Skeletal muscle tissue (tissue), 4 donors: ENCODE results near the gene FAM168B. TPM values are rescaled to one million over a fixed set of nuclear protein-coding genes. Genes with fewer than 3 reads are reported as not detected.

Experiments used
- H3K27ac ChIP-seq: one replicate; pipeline ENCODE4 v1.7.0; 2013; ENCODE audit warnings: mild to moderate bottlenecking, low read depth, low read length, inconsistent platforms
- H3K27me3 ChIP-seq, 3 donors: one replicate each; pipeline ENCODE4 v1.7.0; 2013; ENCODE audit warnings: low read length in 3 of 3; ENCODE audit not compliant: control insufficient read depth in 3 of 3, insufficient read depth in 3 of 3
- H3K36me3 ChIP-seq, 3 donors: one replicate each; pipeline ENCODE4 v1.7.0; 2013; ENCODE audit warnings: low read length in 3 of 3; ENCODE audit not compliant: control insufficient read depth in 3 of 3, insufficient read depth in 3 of 3
- H3K4me1 ChIP-seq, 3 donors: one replicate each; pipeline ENCODE4 v1.7.0; 2013; ENCODE audit warnings: low read length in 3 of 3, mild to moderate bottlenecking in 3 of 3; ENCODE audit not compliant: control insufficient read depth in 3 of 3, insufficient read depth in 3 of 3
- H3K4me3 ChIP-seq, 3 donors: one replicate each; pipeline ENCODE4 v1.7.0; 2013; ENCODE audit warnings: low read length in 3 of 3
- H3K9ac ChIP-seq, 3 donors: one replicate each; pipeline ENCODE4 v1.7.0; 2013; ENCODE audit warnings: low read length in 3 of 3, mild to moderate bottlenecking in 3 of 3, moderate library complexity in 2 of 3, low read depth in 1 of 3
- H3K9me3 ChIP-seq, 3 donors: one replicate each; pipeline ENCODE4 v1.7.0; 2013; ENCODE audit warnings: low read length in 3 of 3; ENCODE audit not compliant: control insufficient read depth in 3 of 3
- total RNA-seq: library from RNA; depleted of rRNA; stranded (reverse); fragments of >200 nt; gene quantifications from one replicate; pipeline ENCODE4 v1.2.3, GENCODE V29; 2014
- donor health status: Osteomylitis.

The FAM168B gene
- total RNA-seq, 1 donor from 2014 or later, result 57.4 TPM

DNA sequence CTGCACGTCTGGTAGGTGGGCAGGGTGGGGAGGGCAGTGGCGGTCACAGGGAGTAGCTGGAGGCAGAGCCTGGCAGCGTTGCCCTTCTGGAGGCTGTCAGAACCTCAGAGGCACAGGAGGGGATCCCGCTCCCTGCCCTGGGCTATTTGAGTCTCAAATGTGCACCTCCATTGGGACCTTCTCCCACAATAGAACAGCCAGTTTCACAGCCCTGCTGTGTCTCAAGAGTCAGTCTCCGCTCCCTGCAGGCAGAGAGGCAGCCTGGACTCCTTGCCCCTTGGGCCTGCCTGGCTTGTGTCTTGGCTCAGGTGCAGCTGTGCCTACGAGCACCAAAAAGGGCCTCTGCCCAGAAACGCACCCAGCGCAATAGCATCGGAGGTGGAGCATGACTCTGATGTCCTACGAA lies 57.4 kb downstream of the FAM168B start:
- no peaks in the 10 kb centered on the region for H3K9me3 ChIP-seq
- H3K9ac ChIP-seq, result peak overlapping the region in 1 of 3 donors; percentile 40
- peaks cover 21 to 45% (median 37%) of the 10 kb centered on the region in 3 donors for H3K4me1 ChIP-seq
- H3K36me3 ChIP-seq, result no peaks in the 10 kb centered on the region
- H3K27ac ChIP-seq, result no peak overlapping the region
- peak overlapping the region in 2 of 3 donors; percentile 59 to 71 for H3K4me3 ChIP-seq
- peaks cover 4 to 9% (median 4%) of the 10 kb centered on the region in 3 donors for H3K27me3 ChIP-seq

DNA sequence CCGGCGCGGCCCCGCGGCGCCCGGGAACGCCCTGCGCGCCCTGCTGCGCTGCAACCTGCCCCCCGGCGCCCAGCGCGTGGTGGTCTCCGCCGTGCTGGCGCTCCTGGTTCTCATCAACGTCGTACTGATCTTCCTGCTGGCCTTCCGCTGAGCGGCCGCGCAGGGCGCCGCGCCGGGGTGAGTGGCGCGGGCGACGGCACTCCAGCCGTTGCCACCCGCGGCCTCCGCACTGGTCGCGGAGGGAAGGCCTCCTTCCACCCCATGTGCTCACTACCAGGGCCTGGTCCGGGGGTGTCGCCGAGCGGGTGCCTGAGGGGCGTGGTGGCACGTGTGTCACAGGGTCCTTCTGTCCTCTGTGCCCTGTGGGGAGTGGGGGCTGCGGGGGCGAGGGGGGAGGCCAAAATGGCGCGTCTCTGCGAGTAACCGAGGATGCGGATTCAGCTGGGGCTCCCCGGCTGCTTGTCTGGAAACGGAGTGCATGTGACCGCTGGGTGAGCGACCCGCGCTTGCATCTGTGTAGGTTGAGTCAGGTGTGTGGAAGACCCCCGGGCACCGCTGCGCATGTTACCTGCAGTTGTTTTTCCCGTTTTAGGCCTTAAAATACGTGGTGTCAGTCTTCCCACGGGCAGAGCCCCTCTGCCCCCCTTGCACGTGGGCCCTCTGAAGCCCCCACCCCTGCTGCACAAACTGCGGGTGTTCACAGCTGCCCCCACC lies 58.0 kb downstream of the FAM168B start:
- no peak overlapping the region for H3K27ac ChIP-seq
- H3K4me1 ChIP-seq, result peaks cover 21 to 39% (median 34%) of the 10 kb centered on the region in 3 donors
- H3K36me3 ChIP-seq, result no peaks in the 10 kb centered on the region
- peak overlapping the region in 2 of 3 donors; percentile 45 to 76 for H3K9ac ChIP-seq
- H3K9me3 ChIP-seq, result no peaks in the 10 kb centered on the region
- H3K27me3 ChIP-seq, result peaks cover 4 to 9% (median 4%) of the 10 kb centered on the region in 3 donors
- H3K4me3 ChIP-seq, result peak overlapping the region; percentile 59 to 71 (median 67)

DNA sequence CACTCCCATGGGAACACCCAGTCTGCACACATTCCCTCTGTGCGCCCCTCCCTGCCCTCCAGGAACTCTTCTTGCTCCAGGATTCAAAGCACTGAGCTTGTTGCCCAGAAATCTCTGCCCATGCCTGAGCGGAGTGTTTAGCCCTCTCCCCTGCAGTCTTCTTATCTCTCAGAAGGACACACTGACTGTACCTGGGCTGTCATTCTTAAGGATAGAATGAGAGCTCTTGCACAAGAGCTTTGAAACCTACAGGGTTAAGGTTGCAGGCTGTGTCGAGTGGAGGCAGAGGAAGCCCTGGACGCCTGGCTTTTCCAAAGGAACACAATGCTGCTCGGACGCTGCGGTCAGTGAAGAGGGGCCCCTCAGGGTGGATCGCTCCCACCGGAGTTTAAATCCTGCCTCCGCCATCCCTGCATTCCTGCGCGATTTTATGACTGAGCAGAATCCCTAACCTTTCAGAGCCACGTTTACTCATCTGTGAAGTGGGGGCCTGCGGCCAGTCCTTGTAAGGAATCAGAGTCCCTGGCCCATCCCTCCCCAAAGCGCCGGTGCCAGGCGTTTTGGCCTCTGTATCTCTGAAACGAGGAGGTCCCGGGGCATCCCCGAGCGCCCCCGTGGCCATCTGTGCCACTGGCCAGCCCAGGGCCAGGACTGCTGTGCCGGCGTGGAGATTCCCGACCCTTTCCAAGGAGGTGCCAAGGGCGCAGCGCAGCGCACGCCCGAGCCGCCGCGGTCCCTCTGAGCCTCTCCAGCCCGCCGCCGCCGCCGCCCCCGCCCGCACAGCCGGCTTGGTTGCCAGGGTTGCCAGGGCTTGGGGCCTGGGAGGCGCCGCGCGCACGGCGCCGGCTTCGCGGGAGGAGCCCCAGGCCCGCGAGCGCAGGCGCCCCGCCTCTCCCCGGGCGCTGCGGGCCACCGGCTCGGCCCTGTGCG lies 58.9 kb downstream of the FAM168B start:
- Histone ChIP-seq H3K9ac (peak overlapping the region; percentile 43 to 76 (median 45)), H3K4me3 (peak overlapping the region; percentile 54 to 71 (median 67)), H3K4me1 (peaks cover 21 to 30% (median 26%) of the 10 kb centered on the region in 3 donors), H3K9me3 (no peaks in the 10 kb centered on the region), H3K36me3 (no peaks in the 10 kb centered on the region), H3K27me3 (peaks cover 4 to 9% (median 4%) of the 10 kb centered on the region in 3 donors), H3K27ac (no peak overlapping the region)

DNA sequence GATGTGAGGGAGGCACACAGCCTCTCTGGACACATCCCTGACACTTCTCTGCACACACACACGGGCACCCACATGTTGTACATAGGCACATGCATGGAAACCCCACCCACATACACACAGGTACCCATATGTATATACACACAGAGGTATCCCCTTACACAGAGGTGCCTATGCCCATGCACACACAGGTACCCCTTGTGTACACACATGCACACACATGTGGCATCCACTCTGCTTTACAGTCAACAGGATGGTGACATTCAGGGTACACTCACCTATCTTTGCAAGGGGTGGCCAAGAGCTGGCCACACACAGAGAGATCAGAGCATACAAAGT lies 59.5 kb downstream of the FAM168B start:
- no peak overlapping the region for H3K27ac ChIP-seq
- peaks cover 20 to 28% (median 21%) of the 10 kb centered on the region in 3 donors for H3K4me1 ChIP-seq
- no peaks in the 10 kb centered on the region for H3K9me3 ChIP-seq
- peak overlapping the region in 1 of 3 donors; percentile 71 for H3K4me3 ChIP-seq
- peak overlapping the region in 1 of 3 donors; percentile 76 for H3K9ac ChIP-seq
- H3K36me3 ChIP-seq, result no peaks in the 10 kb centered on the region
- H3K27me3 ChIP-seq, result peaks cover 4 to 9% (median 4%) of the 10 kb centered on the region in 3 donors

DNA sequence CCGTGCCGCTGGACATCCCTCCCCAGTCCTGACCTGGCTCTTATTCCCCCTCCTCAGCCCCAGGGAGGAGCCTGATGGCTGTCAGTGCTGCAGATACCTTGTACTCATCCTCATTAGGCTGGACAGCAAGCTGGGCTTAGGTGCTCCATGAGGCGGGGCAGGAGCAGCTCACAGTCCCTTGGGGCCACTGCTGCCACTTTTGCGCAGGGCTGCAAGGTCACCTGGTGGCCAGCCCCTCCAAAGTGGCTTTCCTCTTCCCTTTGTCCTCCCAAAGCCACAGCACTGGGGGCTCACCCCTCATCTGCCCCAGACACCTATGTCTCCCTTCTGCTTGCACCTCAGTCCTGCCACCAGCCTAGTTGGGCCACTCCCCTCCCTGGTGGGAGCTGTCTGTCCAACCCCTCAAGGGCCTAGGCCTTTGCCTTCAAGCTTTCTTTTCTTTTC lies 60.8 kb downstream of the FAM168B start:
- peaks cover 10 to 21% (median 19%) of the 10 kb centered on the region in 3 donors for H3K4me1 ChIP-seq
- H3K9me3 ChIP-seq, result no peaks in the 10 kb centered on the region
- no peak overlapping the region for H3K27ac ChIP-seq
- peaks cover 4 to 9% (median 7%) of the 10 kb centered on the region in 3 donors for H3K27me3 ChIP-seq
- no peak overlapping the region for H3K9ac ChIP-seq
- no peak overlapping the region for H3K4me3 ChIP-seq
- H3K36me3 ChIP-seq, result no peaks in the 10 kb centered on the region

DNA sequence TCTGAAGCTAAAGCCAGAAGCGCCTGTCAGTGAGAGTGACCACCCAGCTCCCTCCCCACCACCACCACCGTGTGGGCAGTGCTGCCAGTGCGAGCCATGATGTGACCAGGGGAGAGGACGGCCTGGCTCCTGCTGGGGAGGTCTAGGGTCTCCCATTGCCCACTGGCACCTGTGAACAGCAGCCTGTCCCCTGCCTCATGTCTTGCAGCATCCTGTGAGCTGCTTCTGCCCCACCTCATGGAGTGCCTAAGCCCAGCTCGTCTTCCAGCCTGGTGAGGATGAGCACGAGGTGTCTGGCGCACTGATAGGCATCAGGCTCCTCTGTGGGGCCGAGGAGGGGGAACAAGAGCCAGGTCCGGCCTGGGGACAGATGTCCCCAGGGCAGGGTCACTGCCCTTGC lies 61.4 kb downstream of the FAM168B start:
- H3K9ac ChIP-seq, result no peak overlapping the region
- no peaks in the 10 kb centered on the region for H3K9me3 ChIP-seq
- H3K4me1 ChIP-seq, result peaks cover 7 to 17% (median 16%) of the 10 kb centered on the region in 3 donors
- H3K27ac ChIP-seq, result no peak overlapping the region
- H3K27me3 ChIP-seq, result peaks cover 4 to 9% (median 7%) of the 10 kb centered on the region in 3 donors
- no peak overlapping the region for H3K4me3 ChIP-seq
- no peaks in the 10 kb centered on the region for H3K36me3 ChIP-seq

DNA sequence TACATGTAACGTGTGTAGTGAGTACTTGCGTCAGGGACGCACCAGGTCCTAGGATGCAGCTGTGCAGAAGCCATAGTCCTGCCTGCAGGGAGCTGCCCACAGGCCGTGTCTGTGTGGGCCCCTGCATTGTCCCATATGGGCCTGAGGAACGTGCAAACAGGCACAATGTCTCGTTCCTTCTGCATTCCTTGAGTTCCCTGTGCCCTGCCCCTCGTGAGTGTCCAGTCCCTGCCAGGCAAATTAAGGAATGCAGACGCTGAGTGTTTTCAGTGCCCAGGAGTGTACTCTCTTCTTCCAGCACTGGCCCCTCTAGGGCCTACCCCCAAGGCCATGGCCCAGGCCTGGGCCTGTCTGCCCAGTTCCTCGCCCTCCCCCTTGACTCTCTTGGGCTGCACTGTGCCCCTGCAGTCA lies 61.8 kb downstream of the FAM168B start:
- Histone ChIP-seq H3K27me3 (peaks cover 3 to 9% (median 4%) of the 10 kb centered on the region in 3 donors), H3K9me3 (no peaks in the 10 kb centered on the region), H3K4me1 (peaks cover 7 to 17% (median 13%) of the 10 kb centered on the region in 3 donors), H3K9ac (no peak overlapping the region), H3K27ac (no peak overlapping the region), H3K4me3 (no peak overlapping the region), H3K36me3 (no peaks in the 10 kb centered on the region)

DNA sequence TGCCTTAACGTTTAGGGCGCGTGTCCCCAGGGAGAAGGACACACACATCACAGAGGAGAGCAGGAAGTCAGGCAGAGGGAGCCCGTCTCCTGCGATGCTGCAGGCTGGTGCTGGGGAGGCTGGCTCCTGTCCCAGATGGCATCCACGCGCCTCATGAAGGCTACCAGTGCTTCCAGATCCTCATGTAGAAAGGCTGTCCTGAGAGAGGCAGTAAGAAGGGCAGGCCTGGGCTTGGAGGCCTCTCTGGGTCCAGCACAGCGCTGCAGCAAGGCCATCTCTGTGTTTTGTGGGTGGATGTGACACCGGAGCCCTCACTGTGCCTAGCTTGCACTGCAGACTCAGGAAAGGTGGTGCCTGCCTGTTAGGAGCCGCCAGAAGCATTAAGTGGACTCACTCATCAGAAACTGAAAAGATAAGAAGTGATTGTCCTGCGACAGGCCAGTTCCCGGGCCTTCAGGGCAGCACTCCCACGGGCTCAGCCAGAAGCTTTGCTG lies 62.7 kb downstream of the FAM168B start:
- H3K27me3 ChIP-seq, result peaks cover 3 to 9% (median 4%) of the 10 kb centered on the region in 3 donors
- peaks cover 1 to 13% (median 7%) of the 10 kb centered on the region in 3 donors for H3K4me1 ChIP-seq
- no peak overlapping the region for H3K27ac ChIP-seq
- H3K36me3 ChIP-seq, result no peaks in the 10 kb centered on the region
- H3K9me3 ChIP-seq, result no peaks in the 10 kb centered on the region
- H3K4me3 ChIP-seq, result no peak overlapping the region
- no peak overlapping the region for H3K9ac ChIP-seq

DNA sequence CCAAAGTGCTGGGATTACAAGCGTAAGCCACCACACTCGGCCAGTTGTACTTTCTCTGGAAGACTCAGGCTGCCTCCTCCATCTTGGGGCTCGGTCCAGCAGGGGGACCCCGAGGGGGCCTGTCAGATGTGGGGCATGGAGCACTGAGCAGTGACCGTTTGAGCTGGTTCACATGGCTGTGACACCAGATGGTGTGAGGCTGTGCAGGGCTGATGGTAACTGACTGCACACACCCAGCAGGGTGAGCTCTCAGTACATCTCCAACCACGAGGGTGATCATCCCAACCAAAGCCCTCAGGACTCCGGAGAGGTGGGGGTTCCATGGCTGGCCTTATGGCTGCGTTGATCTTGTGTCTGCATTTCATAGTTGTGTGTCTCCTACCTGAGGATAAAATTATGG lies 63.4 kb downstream of the FAM168B start:
- Histone ChIP-seq H3K36me3 (no peaks in the 10 kb centered on the region), H3K27ac (no peak overlapping the region), H3K9me3 (no peaks in the 10 kb centered on the region), H3K4me1 (peaks cover 0 to 10% (median 6%) of the 10 kb centered on the region in 3 donors), H3K4me3 (no peak overlapping the region), H3K9ac (no peak overlapping the region), H3K27me3 (peaks cover 3 to 9% (median 4%) of the 10 kb centered on the region in 3 donors)
